Retinal pigment epithelial cell (primary cell): ENCODE measurements around the gene TRAPPC12.

ENCODE experiments used
- DNase-seq: peaks from one replicate; pipeline ENCODE4 v3.0.0-alpha.2; 2010; ENCODE audit warnings: low read depth
- H3K4me3 ChIP-seq: 2 replicates; pipeline ENCODE4 v1.5.1; 2011; ENCODE audit warnings: mild to moderate bottlenecking, low read length, control low read depth, moderate library complexity
- CTCF ChIP-seq: conservative IDR thresholded peaks from 2 replicates; pipeline ENCODE4 v1.5.1; 2011; ENCODE audit warnings: low read depth, low read length, control low read depth, inconsistent platforms

Gene TRAPPC12

GRCh38 chr2:3341336-3341735 lies 38.2 kb upstream of the TRAPPC12 start:
- DNase-seq, result no peak
- H3K4me3 ChIP-seq, result no peak overlapping the region
- TF ChIP-seq CTCF, result no peak

- TF ChIP-seq CTCF, result no peak
- no peak for DNase-seq
- no peak overlapping the region for H3K4me3 ChIP-seq
Measured at GRCh38 chr2:3342324-3342723, 37.2 kb upstream of the TRAPPC12 start.

GRCh38 chr2:3343012-3343411 lies 36.5 kb upstream of the TRAPPC12 start:
- no peak for TF ChIP-seq CTCF
- DNase-seq, result no peak
- no peak overlapping the region for H3K4me3 ChIP-seq

GRCh38 chr2:3344897-3345296 lies 34.6 kb upstream of the TRAPPC12 start:
- TF ChIP-seq CTCF, result no peak
- H3K4me3 ChIP-seq, result no peak overlapping the region
- DNase-seq, result no peak

GRCh38 chr2:3345621-3346020 lies 33.9 kb upstream of the TRAPPC12 start:
- TF ChIP-seq CTCF, result no peak
- H3K4me3 ChIP-seq, result no peak overlapping the region
- no peak for DNase-seq

GRCh38 chr2:3348767-3349166 lies 30.7 kb upstream of the TRAPPC12 start:
- no peak overlapping the region for H3K4me3 ChIP-seq
- no peak for DNase-seq
- TF ChIP-seq CTCF, result no peak

- H3K4me3 ChIP-seq, result no peak overlapping the region
- TF ChIP-seq CTCF, result no peak
- no peak for DNase-seq
Measured at GRCh38 chr2:3349211-3349693, 30.2 kb upstream of the TRAPPC12 start.
